Non-pigmented ciliary epithelial cell (primary cell): ENCODE measurements around the gene CD83.

Source experiments
- DNase-seq: peaks from one replicate; pipeline ENCODE4 v3.0.0-alpha.2; 2010; ENCODE audit warnings: low read depth

The CD83 gene

DNA sequence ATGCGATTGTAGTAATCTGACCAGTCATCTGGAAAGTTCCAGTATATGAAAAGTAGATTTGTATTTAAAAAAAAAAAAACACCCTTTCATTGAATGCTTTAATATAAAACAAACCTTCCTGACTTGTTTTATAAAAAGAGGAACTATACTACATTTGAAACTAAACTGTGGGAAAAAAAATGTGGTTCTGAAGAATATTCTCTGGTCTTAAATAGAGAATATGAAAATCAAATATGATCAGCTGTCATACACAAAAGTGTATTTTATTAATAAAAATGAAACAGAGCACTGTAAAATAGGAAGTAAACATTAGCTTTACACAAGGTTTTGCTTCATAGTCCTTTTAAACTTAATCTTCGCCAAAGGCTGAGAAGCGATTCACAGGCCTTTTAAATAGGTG, 25.3 kb upstream of the CD83 start:
- DNase-seq = no peak

DNA sequence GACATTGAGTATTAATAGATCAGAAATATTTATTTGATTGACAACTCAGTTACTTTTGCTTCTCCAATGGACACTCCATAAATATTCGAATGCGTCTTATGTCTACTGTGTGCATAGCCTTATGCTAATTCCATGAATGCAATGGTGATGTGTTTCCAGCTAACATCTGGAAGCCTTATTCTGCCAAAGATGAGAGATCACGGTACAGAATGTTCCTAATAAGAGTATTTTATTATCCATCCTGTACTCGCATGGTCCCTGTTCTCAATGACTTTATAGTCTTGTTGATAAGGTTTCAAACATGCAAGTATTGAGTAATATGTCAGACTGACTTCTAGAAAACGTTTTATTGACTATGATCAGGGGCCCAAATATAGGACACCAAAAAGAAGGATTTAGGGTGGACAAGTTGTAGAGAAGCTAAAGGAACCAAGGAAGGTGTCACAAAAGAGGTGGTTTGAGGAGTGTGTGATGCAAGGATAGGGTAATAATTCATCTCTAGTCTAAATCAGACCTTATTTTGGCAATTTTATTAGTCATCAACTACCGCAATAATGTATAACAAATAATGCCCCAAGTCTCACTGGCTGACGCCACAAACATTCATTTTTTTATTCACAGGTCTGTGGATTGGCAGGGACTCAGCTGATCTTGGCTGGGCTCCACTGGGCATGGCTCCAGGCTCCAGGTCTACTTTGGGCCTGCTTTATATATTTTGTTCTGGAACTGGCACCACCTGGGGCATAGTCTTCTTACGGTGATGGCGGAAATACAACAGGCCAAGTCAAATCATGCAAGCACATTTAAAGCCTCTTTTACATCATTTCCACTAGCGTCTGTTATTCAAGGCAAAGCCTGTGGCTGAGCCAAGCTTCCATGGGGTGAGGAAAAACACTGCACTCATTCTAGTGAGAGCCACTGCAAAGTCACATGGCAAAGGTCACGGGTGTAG, 24.5 kb upstream of the CD83 start:
- no peak for DNase-seq

DNA sequence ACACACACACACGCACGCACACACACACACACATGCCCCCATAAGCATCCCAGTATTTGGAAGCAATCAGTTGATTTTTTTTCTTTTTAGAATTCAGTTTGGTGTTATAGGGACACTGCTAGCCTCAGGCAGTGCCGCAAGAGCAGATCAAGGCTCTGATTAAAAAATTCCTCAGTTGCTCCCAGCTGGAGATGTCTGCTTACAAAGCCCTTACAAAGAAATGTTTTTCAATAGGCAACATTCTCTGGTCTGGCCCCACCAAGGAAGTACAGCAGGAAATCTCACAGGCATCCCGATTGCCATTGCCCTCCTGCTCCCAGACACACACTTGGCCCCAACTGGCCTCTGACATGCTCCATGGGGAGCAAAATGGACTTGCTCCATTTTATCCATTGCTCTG, 22.9 kb upstream of the CD83 start:
- DNase-seq = no peak

DNA sequence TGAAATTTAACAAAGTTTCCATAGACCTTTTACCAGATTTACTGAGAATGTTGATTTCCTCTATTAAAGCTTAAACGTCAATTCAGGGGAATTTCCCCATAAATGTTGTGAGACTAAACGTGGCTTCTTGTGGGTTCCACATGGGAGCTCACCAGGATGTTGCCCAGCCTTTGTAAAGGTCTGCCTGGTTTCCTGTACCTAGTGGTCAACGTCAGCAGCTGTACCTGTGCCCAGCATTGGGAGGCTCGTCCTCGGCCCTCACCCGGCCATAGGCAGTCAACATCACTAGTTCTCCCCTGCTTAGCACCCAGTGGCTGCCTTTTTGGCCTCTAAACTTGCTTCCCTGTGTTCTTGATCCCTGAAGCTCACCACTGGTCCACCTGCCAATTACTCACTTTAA, 22.1 kb upstream of the CD83 start:
- DNase-seq = no peak

DNA sequence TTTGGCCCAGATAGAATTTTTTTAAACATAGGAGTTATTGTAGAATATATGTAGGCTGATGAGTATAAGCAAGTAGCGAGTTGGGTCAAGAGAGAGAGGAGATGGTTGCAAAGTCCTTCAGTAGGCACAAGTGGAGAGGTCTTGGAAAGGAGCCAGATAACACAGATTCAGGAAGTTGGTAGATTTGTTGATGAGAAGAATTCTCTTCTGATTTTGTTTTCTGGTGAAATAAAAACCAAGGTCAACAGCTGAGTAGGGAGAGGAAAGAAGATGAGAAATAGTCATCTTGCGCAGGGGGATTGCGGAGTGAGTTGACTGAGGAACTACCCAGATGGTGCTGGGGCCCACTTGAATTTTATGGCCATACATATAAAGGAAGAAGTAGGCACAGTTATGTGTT, 17.4 kb upstream of the CD83 start:
- DNase-seq = no peak

DNA sequence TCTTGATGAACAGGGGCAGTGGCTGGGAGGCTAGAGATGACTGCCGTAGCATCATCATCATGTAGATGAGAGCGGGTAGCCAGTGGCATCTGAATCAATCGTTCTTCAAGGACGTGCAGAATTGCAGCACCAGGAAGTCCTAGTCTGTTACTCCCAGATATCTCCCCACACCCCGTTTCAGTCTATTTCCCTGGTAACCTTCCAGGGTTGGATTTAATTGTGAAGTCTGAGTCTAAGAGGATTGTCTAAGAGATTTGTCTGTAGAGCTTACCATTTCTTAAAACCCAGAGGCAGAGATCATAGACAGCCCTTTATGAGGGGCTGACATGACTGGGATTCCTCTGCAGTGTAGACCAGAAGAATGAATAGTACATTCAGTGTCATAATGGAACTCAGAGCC, 16.6 kb upstream of the CD83 start:
- DNase-seq = no peak

DNA sequence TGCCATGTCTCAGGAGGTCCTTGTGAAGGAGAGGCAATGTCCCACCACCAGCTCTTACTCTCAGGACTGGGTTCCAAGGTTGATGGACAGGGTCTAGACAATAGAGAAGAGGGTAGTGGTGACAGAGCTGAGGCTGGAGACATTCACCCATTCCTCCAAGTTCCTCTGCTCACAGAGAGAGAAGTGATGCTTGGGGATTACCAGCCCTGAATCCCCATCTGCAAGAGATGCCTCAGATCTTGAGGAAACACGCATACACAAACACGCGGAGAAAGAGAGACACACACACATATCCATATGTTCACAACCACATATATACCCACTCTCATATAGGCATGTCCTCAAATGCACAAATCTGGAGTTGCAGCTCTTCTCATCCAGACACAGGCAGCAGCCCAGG, 15.2 kb upstream of the CD83 start:
- no peak for DNase-seq

DNA sequence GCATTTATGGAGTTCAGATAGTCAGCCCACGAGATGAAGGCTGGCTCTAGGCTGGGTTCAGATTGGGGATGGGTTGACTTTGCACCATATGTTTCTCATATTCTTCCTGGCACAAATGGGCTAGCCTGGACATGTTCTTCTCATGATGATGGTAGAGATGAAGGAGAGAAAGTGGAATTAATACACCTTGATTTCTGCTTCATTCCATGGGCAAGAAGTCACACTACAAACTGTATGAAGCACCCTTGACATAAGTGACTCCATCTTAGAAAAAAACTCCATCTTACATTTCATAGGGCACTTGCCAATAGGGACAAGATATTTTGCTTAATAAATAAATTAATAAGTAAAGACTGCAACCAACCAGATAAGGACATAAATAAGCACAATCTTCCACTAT, 12.0 kb upstream of the CD83 start:
- DNase-seq = no peak

DNA sequence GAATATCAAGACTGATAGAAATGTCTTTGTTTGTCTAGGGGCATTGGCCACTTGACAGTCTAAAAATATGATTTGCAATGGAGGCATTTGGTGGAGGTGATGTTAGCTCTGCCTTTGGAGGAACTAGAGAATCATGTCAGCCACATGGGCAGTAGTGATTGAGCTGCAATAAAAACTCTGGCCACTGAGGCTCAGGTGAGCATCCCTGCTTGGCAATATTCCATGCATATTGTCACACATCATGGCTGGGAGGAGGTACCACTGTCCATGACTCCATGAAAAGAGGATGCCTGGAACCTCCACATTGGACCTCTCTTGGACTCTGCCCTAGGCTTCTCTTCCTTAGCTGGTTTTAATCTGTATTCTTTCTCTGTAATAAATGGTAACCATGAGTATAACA, 10.6 kb upstream of the CD83 start:
- DNase-seq = no peak

DNA sequence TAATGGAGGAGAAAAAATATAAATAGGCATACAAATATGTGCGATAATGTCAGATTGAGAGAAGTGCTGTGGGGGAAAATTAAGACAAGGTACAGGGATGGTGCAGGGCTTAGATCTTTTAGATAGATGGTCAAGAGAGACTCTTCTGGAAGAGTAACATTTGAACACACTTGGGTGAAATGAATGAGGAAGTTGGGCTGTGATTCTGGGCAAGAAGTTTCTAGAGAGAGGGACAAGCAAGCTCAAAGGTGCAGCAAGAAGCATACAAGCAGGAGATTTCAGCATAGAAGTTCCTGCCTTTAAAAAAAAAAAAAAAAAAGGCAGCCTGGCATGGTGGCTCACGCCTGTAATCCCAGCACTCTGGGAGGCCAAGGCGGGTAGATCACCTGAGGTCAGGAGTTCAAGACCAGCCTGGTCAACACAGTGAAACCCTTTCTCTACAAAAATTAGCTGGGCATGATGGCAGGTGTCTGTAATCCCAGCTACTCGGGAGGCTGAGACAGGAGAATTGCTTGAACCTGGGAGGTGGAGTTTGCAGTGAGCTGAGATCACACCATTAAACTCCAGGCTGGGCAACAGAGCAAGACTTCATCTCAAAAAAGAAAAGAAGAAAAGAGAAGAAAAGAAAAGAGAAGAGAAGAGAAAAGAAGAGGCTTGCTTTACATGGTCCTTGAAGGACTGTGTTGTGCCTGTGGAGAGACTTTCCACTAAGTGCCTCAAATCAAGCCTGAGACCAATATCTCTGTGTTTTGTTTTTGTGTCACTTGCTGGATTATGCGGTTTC, 9.7 kb upstream of the CD83 start:
- DNase-seq = no peak

DNA sequence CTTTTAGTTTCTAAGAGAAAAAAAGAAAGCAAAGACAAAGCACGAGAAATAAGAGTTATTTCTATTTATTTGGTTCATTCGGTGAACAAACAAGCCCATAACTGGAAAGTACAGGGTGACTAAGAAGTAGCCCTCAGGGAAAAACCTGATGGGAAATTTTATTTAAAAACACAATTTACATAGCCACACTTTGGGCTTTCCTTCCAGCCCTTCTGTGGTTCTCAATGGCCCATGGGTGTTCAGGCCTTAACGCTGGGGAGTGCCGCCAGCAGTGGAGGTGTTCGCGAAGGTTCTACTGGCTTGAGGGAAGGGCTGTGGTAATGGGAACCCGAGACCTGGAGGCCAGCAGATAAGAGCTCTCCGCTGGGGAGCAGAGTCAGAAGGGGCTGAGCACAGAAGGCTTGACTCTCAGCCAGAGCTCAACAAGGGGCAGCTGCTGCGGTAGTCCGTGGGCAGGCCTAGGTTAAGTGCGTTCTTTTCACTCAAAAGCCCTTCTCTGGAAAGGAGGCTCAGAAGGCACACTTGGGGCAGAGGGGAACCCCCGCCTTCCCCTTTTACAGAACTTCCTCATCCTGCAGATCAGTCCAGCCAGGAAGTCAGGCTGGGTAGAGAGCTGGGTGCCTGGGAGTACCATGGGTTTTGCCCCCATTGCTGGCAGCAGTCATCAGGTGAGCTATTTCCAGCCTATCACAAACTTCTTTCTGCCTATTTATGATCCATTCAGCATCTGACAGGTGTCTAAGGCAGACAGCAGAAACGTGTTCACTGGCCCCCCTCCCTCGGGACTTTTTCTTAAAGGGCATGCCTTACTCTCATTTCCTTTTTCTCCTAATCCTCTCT, 8.8 kb upstream of the CD83 start:
- no peak for DNase-seq

DNA sequence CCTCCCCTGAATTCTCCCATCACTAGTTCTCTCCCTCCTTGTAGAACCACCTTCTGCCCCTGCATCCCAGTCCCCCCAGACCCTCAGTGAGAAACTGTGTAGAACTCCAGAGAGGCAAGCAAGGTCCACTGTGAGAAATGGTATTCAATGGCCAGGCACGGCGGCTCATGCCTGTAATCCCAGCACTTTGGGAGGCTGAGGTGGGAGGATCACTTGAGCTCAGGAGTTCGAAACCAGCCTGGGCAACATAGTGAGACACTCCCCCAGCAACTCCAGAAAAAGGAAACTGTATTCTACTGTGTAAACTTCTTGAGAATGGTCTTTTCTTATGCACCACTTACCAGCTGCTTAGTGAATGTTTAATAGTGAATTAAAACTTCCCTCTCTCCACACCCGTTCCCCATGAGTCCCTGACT, 8.2 kb upstream of the CD83 start:
- DNase-seq = no peak

DNA sequence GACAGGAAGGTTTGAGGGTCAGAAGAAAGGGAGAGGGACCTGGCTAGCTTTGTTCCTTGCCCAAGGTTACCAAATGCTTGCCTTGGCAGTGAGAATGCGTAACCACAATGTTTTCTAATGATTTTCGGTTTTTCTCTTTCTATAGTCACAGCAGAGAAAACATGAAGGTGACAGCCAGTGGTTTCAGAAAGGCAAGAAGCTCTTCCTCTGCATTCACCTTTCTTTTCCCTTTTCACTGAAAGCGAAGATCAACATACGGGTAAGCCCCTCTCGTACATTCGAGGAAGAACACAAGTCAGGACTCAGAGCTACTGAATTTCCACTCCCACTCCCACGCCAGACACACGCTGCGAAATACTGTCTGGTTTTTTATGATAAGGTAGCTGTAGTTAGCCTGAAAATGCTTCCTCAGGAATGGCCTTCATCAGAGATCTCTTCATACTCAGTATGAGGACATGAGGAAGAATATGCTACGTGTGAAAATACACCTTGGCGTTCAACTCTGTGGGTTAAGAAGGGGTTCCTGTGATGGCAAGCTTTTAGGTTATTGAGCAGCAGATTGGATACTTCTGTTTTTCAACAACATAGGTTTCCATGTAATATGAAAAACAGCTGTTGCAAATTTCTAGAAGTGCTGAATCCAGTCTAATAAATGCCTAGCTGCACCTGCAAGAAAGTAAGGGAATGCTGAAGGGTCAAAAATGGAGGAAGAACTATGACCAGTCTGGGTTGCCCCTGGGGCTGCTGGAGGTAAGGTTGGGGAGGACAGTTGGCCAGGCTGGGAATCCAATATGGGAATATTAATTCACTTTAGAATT, 7.4 kb upstream of the CD83 start:
- no peak for DNase-seq

DNA sequence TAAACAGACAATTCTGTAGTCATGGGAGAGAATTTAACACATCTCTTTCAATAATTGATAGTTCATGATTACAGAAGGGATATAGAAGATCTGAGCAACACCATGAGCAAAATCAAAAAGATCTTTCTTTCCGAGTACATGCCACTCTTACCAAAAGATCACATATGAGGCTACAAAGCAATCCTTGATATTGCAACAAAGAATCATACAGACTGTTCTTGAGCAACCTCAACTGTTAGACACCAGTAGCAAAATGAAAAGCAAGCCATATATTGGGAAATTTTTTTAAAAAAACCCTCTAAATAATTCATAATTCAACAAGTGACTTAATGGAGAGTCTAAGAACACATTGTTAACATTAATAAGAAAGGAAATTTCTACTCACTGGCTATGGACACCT, 3.6 kb upstream of the CD83 start:
- DNase-seq = no peak

DNA sequence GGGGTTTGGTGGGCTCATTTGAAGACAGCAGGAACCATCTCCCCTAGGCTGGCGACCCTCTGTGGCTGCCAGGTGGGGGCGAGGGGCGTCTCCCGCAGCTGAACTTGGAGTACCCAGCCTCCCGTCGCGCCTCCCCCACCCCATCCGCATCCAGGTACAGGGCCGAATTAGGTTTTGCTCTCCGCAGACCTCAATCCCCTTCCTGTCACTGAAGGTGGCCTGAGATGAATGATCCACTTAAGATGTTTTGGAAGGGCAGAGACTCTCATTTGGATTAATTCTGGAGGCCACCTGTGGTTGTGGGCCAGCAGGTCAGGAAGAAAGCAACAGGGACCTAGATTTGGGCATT, 493 bp downstream of the CD83 start:
- no peak for DNase-seq

DNA sequence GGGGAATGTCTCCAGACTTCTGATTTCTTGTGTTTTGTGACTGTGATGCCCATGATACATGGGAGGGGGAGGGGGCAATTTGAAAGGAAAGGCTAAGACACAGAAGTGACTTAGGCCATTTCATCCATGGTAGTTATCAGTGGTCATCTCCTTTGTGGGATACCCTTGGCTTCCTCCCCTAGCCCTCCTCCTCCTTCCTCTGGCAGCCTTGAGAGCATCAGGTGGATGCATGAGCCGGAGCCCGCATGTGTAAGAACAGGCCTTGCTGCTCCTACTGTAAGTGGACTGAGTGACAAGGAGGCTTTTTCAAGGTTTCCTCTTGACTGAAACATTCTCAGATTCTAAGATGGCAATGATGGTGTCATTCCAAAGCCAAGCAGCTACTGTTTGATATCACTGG, 874 bp downstream of the CD83 start:
- no peak for DNase-seq

DNA sequence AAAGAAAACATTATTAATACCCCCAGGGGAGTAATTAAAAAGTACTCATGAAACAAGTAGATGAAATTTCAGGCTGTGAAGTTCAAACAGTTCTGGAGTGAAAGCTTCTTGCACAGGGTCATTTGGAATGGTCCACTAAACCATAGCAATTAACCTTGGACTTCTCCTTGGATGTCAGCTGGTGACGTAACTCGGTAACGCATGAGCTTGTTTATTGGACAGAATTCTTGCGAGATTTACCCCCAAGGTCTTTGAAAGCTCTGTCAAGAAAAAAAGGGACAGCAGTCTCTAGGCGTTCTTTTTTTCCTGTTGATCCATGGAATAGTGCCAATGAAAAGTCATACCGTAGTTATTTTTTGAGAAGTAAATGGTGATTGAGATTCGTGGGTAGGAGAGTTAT, 2.2 kb downstream of the CD83 start:
- DNase-seq = no peak

DNA sequence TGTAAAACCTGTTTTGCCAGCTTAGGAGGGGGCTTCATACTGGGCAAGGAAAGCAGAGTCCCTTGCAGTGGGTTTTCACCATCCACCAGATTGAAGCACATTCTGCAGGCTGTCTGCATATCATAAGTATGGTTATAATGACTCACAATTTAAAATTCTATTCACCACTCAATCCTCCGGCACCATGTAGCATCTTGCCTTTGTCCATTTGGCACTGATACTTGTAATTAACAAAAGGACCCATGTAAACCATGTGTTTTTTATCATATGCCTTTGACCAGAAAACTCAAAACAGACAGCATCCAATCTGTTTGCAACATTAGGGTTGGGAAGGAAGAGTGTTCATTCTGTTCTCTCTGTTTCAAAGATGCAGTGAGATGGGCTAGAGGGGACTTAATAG, 3.0 kb downstream of the CD83 start:
- DNase-seq = no peak

DNA sequence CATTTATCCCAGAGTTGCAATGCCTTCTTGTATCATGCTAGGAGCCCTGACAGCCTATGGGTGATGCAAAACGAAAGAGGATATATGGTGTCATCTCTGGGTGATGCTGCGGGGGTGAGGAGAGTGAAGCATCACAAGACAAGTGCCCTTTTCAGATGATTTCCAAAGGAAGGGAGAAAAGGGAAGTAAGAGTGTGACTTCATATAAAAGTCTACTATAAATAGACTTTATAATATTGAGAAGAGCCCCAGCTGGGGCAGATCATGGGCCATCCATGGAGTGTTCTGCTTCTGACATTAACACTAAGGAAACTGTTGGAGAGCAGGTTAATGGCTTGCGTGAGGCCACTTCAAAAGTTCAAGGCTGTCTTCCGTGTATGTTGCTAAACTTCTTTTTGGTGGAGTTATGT, 4.4 kb downstream of the CD83 start:
- no peak for DNase-seq

DNA sequence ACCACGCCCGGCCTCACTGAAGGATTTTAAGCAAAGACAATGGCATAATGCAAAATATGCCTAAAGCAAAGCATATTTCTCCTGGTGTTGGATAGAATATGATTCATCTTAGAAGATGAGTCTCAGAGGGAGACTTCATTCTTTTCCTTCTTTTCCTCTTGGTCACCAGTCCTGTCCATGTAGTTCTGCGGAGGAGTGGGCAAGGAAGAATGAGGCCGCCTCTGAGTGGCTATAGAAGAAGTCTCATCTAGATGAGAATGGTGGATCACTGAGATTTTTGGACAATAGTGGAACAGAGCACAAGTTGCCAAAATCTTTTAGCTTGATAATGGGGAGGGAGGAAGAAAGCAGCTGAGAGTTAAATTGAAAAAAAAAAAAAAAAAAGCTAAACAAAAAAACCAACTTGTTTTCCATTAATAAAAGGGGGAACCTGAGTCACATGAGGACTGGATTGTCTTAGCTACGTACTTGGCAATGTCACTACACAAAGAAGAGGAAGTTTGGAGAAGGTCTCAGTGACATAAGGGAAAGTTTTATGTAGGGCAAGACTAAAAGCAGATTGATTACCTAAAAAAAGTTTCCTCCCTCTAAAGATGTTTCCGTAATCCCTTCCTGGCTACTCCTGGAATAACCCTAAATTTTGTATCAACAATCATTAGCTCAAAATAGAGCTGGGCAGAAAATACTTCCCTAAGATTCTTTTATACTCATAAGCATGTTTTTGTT, 6.0 kb downstream of the CD83 start:
- DNase-seq = no peak

DNA sequence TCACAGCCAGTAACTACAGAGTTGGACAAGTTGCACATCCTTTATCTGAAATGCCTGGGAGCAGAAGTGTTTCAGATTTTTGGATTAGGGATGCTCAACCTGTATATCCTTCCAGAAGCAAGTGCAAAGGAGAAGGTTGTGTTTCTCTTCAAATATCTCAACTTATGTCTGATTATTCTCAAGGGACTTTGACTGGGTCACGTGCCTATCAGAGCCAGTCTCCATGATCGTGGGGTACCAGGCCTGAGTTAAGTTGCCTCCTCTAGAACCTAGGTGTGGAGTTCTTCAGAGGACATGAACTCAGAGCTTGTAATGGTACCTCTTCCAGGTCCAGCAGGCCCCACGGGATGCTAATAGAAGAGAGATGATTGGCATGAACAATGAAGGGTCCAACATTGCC, 7.8 kb downstream of the CD83 start:
- DNase-seq = no peak
